Measurements from ENCODE around the gene ANXA2R. TPM values are rescaled to one million over a fixed set of nuclear protein-coding genes. Genes with fewer than 3 reads are reported as not detected.
A peak's percentile ranks its signal among the peaks of the same experiment; 100 is the strongest.

Gene ANXA2R
- total RNA-seq, 1 donor from 2014 or later: 2.8 TPM

- DNase-seq (ENCODE audit: low spot score): no peak
Measured at GRCh38 chr5:43000111-43000840, 39.8 kb downstream of the ANXA2R start.

- DNase-seq (ENCODE audit: low spot score): no peak
Measured at GRCh38 chr5:42995360-42995751, 44.8 kb downstream of the ANXA2R start.

GRCh38 chr5:42994555-42995359 lies 45.4 kb downstream of the ANXA2R start:
- peak; percentile 91 for DNase-seq (ENCODE audit: low spot score)

- DNase-seq (ENCODE audit: low spot score): no peak
Measured at GRCh38 chr5:42994246-42994554, 45.9 kb downstream of the ANXA2R start.

GRCh38 chr5:42993516-42994245 lies 46.4 kb downstream of the ANXA2R start:
- peak; percentile 15 for DNase-seq (ENCODE audit: low spot score)

- peak; percentile 74 for DNase-seq (ENCODE audit: low spot score)
Measured at GRCh38 chr5:42992088-42992879, 47.8 kb downstream of the ANXA2R start.

GRCh38 chr5:42991404-42992087 lies 48.6 kb downstream of the ANXA2R start:
- DNase-seq (ENCODE audit: low spot score): no peak

GRCh38 chr5:42990892-42991291 lies 49.2 kb downstream of the ANXA2R start:
- DNase-seq (ENCODE audit: low spot score): no peak

Other genes starting within 250 kb of the ANXA2R start
- gene SELENOP, start 228.4 kb downstream of the ANXA2R start, total RNA-seq: 510 TPM
- 22.8 TPM for gene ZNF131, start 80.6 kb upstream of the ANXA2R start, total RNA-seq
- 0.26 TPM for gene NIM1K, start 151.9 kb upstream of the ANXA2R start, total RNA-seq